AG08396 (cell line): ENCODE results near the gene ELOB.

ENCODE experiments used
- DNase-seq: peaks from one replicate; pipeline ENCODE4 v3.0.0; 2012; ENCODE audit warnings: low spot score, mixed read lengths

Gene ELOB

DNA sequence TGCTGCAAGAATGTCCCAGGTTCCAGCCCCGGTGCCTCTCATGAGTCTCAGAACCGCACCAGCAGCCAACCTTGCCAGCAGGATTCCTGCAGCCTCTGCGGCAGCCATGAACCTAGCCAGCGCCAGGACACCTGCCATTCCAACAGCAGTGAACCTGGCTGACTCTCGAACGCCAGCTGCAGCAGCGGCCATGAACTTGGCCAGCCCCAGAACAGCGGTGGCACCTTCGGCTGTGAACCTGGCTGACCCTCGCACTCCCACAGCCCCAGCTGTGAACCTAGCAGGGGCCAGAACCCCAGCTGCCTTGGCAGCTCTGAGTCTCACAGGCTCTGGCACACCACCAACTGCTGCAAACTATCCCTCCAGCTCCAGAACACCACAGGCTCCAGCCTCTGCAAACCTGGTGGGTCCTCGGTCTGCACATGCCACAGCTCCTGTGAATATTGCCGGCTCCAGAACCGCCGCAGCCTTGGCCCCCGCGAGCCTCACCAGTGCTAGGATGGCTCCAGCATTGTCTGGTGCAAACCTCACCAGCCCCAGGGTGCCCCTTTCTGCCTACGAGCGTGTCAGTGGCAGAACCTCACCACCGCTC lies 9.8 kb downstream of the ELOB start:
- DNase-seq, result no peak

- no peak for DNase-seq
Observed at GRCh38 chr16:2766430-2767139, 10.5 kb downstream of the ELOB start.

DNA sequence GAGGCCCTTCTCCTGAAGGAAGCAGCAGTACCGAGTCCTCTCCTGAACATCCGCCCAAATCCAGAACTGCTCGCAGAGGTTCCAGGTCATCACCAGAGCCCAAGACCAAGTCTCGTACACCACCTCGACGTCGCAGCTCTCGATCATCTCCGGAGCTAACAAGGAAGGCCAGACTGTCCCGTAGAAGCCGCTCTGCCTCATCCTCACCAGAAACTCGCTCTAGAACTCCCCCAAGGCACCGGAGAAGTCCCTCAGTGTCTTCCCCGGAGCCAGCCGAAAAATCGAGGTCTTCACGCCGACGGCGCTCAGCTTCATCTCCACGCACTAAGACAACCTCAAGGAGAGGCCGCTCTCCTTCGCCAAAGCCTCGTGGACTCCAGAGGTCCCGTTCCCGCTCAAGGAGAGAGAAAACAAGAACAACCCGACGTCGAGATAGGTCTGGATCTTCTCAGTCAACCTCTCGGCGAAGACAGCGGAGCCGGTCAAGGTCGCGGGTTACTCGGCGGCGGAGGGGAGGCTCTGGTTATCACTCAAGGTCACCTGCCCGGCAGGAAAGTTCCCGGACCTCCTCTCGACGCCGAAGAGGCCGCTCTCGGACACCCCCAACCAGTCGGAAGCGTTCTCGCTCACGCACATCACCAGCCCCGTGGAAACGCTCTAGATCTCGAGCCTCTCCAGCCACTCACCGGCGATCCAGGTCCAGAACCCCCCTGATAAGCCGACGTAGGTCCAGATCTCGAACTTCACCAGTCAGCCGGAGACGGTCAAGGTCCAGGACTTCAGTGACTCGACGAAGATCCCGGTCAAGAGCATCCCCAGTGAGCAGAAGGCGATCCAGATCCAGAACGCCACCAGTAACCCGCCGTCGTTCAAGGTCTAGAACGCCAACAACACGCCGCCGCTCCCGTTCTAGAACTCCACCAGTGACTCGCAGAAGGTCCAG lies 11.3 kb downstream of the ELOB start:
- no peak for DNase-seq

GRCh38 chr16:2764718-2765117 lies 12.4 kb downstream of the ELOB start:
- DNase-seq, result no peak

DNA sequence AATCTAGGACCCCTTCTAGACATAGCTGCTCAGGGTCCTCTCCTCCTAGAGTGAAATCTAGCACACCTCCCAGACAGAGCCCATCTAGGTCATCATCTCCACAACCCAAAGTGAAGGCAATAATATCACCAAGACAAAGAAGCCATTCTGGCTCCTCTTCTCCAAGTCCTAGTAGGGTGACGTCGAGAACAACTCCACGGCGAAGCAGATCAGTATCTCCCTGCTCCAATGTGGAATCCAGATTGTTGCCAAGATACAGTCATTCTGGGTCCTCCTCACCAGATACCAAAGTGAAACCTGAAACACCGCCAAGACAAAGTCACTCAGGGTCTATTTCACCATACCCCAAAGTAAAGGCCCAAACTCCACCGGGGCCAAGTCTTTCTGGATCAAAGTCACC lies 13.9 kb downstream of the ELOB start:
- no peak for DNase-seq

- no peak for DNase-seq
Observed at GRCh38 chr16:2762711-2763110, 14.4 kb downstream of the ELOB start.

GRCh38 chr16:2761886-2762583 lies 15.0 kb downstream of the ELOB start:
- no peak for DNase-seq

GRCh38 chr16:2761472-2761871 lies 15.6 kb downstream of the ELOB start:
- no peak for DNase-seq

GRCh38 chr16:2757344-2757743 lies 19.7 kb downstream of the ELOB start:
- DNase-seq, result no peak

DNA sequence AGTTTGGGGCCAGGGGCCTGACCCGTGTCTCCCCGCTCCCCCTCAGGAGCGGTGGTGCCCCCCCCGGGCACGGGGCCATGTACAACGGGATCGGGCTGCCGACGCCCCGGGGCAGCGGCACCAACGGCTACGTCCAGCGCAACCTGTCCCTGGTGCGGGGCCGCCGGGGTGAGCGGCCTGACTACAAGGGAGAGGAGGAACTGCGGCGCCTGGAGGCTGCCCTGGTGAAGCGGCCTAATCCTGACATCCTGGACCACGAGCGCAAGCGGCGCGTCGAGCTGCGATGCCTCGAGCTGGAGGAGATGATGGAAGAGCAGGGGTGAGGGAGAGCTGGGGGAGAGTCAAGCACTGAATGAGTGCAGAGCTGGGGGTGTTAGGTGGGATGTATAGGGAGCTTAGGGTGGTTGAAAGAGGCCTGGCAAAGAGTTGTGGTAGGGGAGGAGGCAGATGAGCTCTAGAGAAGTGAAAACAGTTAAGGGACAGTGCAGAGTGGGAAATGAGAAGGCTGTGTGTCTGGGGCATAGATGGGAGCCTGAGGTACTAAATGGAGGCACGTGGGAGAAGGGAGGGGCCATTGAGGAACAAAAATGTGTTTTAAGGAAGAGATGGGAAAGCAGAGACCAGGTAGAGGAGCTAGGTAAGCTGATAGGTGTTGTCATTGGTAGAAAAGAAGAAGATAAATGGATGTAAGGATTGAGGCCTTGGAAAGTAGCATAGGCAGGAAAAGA lies 20.6 kb downstream of the ELOB start:
- DNase-seq, result no peak

GRCh38 chr16:2755158-2755557 lies 21.9 kb downstream of the ELOB start:
- DNase-seq, result no peak

DNA sequence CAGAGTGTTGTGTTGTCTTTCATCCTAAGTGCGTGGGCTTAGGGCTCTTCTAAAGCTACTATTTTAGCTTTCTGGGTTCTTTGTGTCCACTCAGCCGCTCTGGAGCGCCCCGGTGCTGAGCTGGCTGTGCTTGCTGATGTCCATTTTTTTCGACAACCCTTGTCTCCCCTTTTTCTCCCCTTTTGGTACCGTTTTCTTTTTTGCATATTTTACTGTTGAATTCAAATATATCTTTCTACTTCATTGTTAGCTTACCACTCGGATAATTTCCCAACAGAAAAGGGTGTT lies 23.4 kb downstream of the ELOB start:
- DNase-seq, result peak; percentile 57

DNA sequence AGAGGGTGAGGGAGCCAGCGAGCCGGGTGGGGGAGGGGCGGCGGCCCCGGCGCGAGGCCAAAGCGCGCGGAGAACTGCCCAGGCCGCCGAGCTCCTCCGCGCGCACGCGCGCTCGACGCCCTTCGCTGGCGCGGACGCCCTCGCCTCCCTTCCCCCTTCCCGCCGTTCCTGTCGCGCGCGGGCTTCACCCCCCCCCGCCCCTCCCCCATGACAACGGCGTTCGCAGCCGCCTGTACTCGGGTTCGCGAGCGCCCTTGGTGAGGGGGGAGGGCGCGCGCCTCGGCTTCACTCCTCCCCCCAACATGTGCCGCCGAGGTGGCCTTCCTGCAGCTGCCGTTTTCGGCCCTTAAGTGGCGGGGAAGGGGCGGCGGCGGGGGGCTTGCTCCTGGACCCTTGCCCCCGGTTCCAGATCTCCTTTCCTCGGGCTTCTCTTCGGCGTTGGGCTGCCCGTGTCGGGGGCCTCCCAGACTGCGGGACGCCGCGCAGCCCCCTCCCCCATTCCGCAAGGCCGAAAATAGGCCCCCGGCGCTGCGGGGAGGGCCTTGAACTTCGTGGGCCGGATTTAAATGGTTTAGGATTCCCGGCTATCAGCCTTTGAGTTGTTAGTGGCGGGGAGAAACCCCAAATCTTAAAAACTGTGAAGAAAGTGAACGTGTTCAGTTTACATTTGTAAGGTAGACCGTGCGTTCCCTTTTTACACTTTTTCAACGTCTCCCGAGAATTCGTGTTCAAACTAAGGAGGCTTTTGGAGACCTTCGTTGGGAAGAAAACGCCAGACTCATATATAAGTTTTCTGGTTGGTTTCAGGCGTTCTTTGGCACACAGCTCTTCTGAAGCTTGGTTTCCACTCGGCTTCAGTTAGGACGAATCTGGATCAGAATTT lies 24.0 kb downstream of the ELOB start:
- peak; percentile 97 for DNase-seq

- DNase-seq, result peak; percentile 98
Observed at GRCh38 chr16:2752035-2752849, 24.8 kb downstream of the ELOB start, which contains the start of gene SRRM2. SRRM2 (plus strand) TSS chr16:2752638; CDS start chr16:2756365, 3,727 bp downstream.

DNA sequence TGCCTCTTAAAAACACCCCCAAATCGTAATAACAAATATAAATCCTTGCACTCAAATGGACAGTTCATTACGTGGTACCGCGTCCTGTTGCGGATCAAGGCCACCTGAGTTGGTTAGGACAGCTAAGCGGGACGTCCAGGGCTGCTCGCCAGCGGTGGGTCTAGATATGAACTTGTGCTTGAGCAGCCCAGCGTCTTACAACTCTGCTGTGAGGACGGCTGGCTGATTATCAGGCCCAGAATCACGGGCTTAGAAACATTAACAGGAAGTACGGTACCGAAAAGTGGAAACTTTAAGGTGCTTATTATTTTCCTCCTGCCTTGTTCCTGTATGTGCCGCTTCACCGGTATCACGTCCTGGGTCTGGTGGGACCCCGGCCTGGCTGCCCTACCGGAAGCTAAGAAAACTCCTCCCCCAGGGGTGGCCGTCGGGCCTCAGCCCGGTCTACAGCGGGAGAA lies 25.5 kb downstream of the ELOB start:
- DNase-seq, result no peak

- no peak for DNase-seq
Observed at GRCh38 chr16:2749936-2750335, 27.1 kb downstream of the ELOB start.

DNA sequence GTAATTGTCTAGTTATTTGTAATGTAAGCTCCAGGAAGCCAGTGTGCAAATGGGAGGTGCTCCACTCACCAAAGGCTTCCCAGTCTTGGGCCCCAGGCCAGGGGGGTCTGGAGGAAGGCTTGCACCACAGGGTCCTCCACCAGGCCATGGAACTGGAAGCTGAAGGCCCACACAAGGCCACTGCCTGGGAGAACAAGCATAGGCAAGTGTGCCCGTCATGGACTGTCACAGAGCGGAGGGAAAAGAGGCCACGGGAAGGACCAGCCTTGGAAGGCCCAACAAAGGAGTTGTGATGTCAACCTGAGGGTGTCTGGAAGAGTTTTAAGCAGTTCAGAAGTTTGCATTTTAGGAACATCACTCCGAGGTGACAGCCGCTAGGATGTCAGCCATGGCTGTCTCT lies 27.6 kb downstream of the ELOB start:
- DNase-seq, result no peak

DNA sequence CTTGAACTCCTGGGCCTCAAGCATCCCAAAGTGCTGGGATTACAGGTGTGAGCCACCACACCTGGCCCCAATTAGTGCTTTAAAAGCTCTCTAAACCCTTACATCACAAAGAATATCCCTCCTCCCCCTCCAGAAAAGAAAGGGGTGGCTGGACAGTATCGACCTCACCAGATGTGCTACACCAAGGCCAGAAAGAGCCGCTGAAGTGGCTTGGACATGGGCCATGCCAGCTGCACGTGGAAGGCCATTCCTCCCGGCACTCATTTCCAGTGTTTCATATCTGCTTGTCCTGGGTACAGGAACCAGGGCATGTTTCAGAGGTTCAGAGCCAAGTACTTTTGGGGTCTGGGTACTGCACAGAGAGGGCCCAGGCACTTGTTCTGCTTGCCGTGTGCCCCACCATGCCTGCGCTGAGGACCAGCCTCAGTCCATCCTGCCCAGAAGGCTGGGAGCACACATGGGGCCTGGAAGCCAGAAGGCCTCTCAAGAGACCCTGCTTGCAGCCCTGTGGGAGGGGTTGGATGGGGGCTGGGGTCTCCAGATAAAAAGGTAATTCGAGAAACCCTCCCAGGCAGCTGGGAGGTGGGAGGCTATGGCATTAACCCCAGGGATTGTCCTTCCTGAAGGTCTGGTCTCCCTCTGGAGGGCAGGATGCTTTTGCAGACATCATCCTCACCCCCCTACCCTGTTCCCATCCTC lies 28.2 kb downstream of the ELOB start:
- DNase-seq, result no peak

- DNase-seq, result no peak
Observed at GRCh38 chr16:2745961-2746360, 31.1 kb downstream of the ELOB start.
